HuH-7.5 (cell line): ENCODE measurements around the gene S100P.
"Not testable (repeated sequence)": the region's sequence is repeated elsewhere in the genome, so short reads cannot be mapped to it uniquely, and the experiment has no call there.

Experiments used
- DNase-seq: peaks from one replicate; pipeline ENCODE4 v3.0.0; 2011; ENCODE audit warnings: low spot score

S100P gene

DNA sequence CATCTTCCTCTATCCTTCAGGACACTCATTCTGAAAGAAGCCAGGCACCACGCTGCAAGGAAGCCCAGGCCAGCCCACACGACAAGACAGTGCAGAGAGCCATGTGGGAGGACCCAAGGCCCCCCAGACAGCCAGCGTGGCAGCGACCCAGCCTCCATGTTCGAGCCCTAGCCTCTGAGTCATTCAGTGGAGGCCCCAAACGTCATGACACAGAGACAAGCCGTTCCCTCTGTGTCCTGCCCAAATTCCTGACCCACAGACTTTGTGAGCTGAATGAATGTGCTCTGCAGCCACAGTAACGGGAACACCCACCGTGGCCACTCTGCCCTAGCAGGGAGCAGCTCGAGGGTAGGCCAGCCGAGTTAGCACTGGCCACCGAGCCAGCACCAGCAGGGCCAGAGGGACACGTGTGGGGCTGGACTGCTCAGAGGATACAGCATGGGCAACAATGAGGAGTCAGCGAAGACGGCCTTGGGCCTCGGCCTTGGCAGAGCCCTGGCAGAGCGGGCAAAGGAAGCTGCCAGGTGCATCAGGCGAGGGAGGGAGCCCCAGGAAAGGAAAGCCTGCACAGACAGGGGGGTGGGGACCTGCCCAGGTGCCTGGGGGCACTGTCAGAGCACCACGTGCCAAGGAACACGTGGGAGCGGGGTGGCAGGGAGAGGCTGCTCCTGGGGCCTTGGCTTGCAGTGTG is 30.9 kb downstream of the S100P start:
- no peak for DNase-seq

DNA sequence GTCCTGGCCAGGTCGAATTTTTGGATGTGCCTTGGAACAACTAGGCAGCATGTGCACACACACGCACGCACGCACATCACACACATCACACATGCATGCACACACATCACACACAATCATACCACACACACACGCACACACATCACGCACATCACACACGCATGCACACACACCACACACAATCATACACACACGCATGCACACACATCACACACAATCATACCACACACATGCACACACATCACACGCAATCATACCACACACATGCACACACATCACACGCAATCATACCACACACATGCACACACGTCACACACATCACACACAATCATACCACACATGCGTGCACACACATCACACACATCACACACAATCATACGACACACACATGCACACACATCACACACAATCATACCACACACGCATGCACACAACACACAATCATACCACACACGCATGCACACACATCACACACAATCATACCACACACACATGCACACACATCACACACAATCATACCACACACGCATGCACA is 31.8 kb downstream of the S100P start:
- DNase-seq = not testable (repeated sequence)

- DNase-seq = no peak
These were observed 33.6 kb downstream of the S100P start for GRCh38 chr4:6727081-6727942.

GRCh38 chr4:6727943-6728250 is 34.2 kb downstream of the S100P start:
- DNase-seq = no peak

- DNase-seq = no peak
These were observed 34.8 kb downstream of the S100P start for GRCh38 chr4:6728320-6729029.

DNA sequence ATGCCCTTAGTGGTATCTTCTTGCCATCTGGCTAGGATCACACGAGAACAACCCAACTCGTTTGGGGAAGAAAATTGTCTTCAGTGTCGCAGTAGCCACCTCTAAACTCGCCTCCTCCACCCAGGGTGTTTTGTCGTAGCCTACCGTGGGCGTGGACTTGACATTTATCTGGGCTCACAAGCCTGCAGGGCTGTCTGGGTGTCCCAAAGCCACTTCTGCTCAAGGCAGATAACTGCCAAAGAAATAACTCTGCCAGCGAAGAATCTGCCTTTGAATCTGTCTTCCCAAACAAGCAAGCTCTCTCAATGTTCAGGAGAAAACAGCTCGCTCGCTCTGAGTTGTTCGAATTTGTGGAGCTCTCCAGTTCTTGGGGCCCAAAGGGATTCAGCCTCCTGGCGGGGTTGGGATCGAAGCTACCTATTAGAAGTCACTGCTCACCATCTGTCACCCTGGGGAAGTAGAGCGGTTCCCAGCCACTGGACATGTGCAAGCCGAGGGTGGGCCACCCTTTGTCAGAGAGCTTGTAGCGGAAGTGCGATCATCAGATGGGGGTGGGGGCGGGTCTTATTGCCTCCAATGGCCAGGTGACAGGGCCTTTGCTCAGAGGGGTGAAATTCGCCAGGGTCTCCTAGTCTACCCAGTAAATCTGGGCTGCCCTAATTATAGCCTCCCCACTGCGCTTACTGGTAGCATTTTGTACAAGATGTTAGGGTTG is 37.1 kb downstream of the S100P start:
- no peak for DNase-seq

- no peak for DNase-seq
These were observed 37.6 kb downstream of the S100P start for GRCh38 chr4:6731318-6731675.

DNA sequence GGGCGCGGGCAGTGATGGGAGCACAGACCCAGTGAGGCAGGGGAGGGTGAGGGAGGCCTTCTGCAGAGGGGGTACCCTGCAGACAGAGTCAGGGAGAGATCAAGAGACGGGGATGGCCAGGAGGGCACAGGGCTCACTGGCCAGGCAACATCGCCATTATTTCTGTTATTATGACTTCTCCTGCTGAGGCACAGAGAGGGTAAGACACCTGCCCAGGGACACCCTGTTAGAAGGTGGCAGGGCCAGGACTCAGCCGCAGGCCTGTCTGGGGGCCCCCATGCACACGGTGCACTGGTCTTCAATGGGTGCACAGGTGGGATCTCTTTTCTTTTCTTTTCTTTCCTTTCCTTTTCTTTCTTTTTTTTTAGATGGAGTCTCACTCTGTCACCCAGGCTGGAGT is 38.1 kb downstream of the S100P start:
- no peak for DNase-seq

GRCh38 chr4:6732441-6733357 is 39.0 kb downstream of the S100P start:
- no peak for DNase-seq

DNA sequence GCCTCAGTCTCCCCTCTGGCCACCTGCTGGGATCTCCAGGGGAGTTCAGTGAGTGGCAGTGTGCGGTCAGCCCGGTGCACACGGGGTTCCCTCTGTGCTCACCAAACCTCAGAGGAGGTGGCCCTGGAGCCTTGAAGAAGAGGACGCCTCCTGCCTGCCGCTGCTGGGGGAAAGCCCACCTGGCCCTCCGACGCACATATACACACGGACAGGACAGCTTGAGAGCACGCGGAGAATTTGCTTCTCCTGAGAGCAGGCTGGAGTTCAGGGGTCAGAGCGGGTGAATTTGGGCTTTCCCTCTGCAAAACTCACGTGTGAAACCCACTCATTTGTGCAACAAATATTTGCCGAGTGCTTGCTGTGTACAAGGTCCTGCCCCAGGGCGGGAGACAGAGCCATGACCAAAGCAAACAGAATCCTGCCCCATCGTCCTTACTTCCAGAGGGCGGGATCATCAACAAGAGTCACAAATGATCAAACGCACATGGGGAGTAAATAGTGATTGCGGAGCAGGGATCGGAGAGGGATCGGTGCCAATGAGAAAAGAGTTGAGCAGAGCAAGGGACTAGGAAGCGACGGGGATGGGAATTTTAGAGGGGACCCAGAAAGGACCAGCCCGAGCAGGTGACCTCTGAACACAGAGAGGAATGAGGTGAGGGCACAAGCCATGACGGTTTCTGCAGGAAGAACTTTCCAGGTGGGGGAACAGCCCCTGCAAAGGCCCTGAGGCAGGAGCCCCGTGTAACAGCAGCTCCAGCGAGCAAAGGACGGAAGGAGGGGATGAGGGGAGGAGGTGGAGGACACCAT is 39.9 kb downstream of the S100P start:
- DNase-seq = no peak

- DNase-seq = no peak
These were observed 40.6 kb downstream of the S100P start for GRCh38 chr4:6734165-6734786.

DNA sequence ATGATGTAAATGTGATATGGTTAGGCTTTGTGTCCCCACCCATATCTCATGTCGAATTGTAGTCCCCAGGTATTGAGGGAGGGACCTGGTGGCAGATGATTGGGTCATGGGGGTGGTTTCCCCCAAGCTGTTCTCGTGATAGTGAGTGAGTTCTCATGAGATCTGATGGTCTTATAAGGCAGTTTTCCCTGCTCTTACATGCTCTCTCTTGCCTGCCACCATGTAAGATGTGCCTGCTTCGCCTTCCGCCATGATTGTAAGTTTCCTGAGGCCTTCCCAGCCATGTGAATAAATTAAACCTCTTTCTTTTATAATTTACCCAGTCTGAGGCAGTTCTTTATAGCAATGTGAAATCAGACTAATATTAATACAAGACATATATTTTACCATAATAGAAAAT is 46.2 kb downstream of the S100P start:
- DNase-seq = no peak

DNA sequence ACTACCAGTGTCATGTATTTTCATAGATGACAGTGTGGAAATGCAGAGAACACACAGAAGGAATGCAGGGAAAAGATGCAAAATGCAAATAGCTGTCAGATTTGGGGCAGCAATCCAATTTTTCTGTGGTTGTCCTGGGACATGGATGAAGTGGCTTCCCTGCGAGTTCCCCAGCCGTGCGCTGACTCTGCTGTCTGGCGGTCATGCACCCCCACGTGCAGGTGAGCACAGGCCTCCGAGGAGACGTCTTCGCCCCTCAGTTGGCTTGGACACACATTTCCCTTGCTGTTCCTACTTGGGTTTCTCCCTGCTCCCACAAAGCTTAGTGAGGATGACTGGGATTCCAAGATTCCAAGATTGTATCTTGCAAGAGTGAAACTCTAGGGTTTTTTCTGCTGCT is 46.7 kb downstream of the S100P start:
- no peak for DNase-seq

DNA sequence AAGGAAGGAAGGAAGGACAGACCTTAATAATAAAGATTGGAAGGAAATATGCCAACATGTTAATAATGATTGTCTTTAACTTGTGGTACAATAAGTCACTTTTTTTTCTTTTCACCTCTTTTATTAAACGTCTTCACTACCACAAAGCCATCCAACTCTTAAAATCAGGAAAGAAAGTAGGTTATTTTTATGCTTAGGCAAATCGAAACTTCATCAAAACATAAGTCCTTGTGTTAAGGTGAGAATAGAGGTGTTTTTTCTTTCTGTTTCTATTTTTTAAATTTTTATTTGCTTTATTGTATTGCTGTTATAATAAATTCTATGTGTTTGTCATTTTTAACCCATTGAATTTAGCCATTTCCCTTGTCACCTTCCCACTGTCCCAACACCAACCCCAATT is 48.8 kb downstream of the S100P start:
- DNase-seq = no peak

DNA sequence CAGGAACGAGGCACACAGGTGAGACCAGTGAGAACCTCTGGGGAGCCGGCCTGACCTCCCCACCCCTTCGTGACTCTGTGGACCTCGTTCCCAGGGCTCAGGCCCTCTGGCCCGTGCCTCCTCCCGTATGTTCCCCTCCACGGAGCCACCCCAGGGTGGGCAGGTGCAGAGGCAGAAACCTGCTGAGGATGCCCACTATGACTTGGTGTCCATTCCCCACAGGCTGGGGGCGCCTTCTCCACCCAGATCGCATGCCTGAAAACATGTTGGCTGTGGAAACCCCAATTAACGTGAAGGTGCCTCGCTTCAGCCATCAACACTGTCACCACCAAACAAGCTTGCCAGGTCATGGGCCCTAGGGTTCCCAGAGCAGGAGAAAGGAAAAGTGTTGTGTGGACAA is 49.3 kb downstream of the S100P start:
- DNase-seq = no peak
